HFF-Myc (cell line): Measurements from ENCODE around the gene EPHB2.

Experiments
- DNase-seq: peaks from one replicate; pipeline ENCODE4 v3.0.0-alpha.2; 2011; ENCODE audit warnings: low read depth; ENCODE audit errors: extremely low read depth
- H3K4me3 ChIP-seq: replicated peaks from 2 replicates; pipeline ENCODE4 v1.5.1; 2011; ENCODE audit warnings: low read depth, mild to moderate bottlenecking, control low read depth, low read length
- TF ChIP-seq, protein P1 (sequence below): IDR thresholded peaks from 2 replicates; pipeline ENCODE4 v1.5.1; 2012; ENCODE audit warnings: mild to moderate bottlenecking, low read depth, low read length, control low read depth; ENCODE audit errors: missing control alignments

EPHB2 gene

DNA sequence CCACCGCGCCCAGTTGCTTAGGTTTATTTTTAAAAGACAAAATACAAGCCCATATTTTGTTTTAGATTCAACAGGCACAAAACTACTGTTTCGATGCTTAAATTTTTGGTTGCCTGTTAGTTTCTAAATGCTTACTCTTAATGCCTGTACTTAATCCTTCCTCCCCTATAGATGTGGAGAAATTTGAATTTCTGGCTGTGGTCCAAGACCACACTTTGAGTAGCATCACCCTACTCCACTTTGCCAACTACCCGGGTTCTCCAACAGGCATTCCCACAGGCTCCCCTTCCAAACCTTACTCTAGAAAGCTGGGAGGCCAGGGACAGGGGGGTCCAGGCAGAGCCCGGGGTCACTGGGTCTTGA is 242.0 kb downstream of the EPHB2 start:
- H3K4me3 ChIP-seq, result no peak overlapping the region
- TF ChIP-seq, protein P1, sequence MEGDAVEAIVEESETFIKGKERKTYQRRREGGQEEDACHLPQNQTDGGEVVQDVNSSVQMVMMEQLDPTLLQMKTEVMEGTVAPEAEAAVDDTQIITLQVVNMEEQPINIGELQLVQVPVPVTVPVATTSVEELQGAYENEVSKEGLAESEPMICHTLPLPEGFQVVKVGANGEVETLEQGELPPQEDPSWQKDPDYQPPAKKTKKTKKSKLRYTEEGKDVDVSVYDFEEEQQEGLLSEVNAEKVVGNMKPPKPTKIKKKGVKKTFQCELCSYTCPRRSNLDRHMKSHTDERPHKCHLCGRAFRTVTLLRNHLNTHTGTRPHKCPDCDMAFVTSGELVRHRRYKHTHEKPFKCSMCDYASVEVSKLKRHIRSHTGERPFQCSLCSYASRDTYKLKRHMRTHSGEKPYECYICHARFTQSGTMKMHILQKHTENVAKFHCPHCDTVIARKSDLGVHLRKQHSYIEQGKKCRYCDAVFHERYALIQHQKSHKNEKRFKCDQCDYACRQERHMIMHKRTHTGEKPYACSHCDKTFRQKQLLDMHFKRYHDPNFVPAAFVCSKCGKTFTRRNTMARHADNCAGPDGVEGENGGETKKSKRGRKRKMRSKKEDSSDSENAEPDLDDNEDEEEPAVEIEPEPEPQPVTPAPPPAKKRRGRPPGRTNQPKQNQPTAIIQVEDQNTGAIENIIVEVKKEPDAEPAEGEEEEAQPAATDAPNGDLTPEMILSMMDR, result no peak
- no peak for DNase-seq

GRCh38 chr1:22953057-22953739 is 242.6 kb downstream of the EPHB2 start:
- DNase-seq, result no peak
- TF ChIP-seq, protein P1, result no peak
- H3K4me3 ChIP-seq, result no peak overlapping the region

DNA sequence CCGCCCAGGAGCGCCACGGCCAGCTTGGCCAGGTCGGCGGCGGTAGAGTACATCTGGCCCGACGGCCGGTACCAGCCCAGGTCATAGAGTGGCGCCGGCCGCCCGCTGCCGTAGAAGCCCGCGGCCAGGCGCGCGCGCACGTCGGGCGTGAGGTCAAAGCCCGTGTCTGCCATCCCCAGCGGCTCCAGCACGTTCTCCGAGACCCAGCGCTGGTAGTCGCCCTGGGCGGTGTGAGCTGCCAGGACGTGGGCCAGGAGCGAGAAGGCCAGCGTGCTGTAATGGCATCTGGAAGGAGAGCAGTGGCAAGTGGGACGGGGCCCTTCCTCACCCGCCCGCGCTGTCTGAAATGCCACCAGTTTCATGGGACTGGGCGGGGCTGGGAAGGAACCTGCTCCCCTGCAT is 243.1 kb downstream of the EPHB2 start:
- TF ChIP-seq, protein P1, result no peak
- no peak for DNase-seq
- H3K4me3 ChIP-seq, result no peak overlapping the region

DNA sequence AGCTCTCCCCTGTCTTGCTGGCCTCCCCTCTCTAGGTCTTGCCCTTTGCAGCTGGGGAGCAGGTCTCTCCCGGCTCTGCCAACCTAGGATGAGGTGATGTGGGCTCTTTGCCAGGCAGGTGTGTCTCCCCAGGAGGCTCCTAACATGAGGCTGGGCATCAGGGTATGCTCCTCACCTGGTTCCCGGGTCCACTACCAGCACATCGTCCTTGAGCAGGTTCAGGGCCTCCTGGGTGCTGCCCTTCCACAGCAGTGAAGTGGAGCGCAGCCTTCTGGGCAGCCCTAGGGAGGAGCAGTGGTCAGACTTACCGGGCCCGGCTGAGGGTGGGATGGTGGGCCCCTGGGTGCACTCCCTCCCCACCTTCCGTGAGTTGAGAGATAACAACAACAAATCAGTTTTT is 244.5 kb downstream of the EPHB2 start:
- DNase-seq, result no peak
- TF ChIP-seq, protein P1, result no peak
- H3K4me3 ChIP-seq, result no peak overlapping the region

GRCh38 chr1:22957066-22957465 is 246.4 kb downstream of the EPHB2 start:
- TF ChIP-seq, protein P1, result no peak
- no peak for DNase-seq
- no peak overlapping the region for H3K4me3 ChIP-seq

DNA sequence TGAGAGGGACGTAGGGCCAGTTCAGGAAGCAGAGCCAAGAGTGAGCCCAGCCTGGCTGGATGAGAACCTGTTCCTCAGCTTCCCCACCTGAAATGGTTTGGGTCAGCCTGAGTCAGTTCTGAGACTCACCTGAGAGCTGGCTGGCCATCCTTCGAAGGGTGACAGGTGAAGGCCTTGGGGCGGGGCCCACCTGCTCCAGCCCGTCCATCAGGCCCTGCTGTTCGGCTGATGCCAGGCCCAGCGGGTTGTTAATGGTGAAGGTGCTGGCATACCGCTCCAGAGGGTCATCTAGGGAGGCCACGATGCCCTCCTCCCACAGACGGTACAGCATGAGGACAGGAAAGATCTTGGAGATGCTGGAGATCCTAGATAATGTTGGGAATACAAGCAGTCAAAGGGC is 247.9 kb downstream of the EPHB2 start:
- no peak overlapping the region for H3K4me3 ChIP-seq
- DNase-seq, result no peak
- TF ChIP-seq, protein P1, result no peak
